Panc1 (cell line): ENCODE measurements around the gene SIGLEC8. TPM values are rescaled to one million over a fixed set of nuclear protein-coding genes. Genes with fewer than 3 reads are reported as not detected.

Experiments
- ATAC-seq: fragments of 200-7000 bp; cut with Tn5 transposase; 2 replicates; pipeline ENCODE4 v1.9.1; 2020; ENCODE audit warnings: mild to moderate bottlenecking, moderate library complexity
- BruUV-seq: library from RNA; stranded (reverse); fragments of 400-500 nt; replicated peaks from 2 replicates; lab custom pipeline; 2021; lab: Mats Ljungman, UMichigan
- CTCF ChIA-PET: fragments of 300-600 bp; sonication (Branson Sonifier 250); formaldehyde crosslinking; loops from one replicate; lab custom pipeline; 2022; ENCODE audit warnings: antibody characterized with exemption; lab: Charles Lee
- POLR2A ChIA-PET: fragments of 300-600 bp; sonication (Branson Sonifier 250); formaldehyde crosslinking; loops from one replicate; lab custom pipeline; 2022; ENCODE audit warnings: antibody characterized with exemption; lab: Charles Lee
- DNase-seq: peaks from one replicate; pipeline ENCODE4 v3.0.0-alpha.2; 2010; ENCODE audit warnings: low read depth, low spot score
- H3K27ac ChIP-seq: 2 replicates; pipeline ENCODE4 v1.5.1; 2011; ENCODE audit warnings: mild to moderate bottlenecking, low read length, inconsistent platforms
- H3K27me3 ChIP-seq: fragments of 200-500 bp; sonication (Bioruptor generic); 2 replicates; pipeline ENCODE4 v1.6.0; 2014; ENCODE audit warnings: low read length, inconsistent platforms; ENCODE audit not compliant: control insufficient read depth, insufficient read depth
- H3K36me3 ChIP-seq: fragments of 200-500 bp; sonication (Bioruptor generic); 2 replicates; pipeline ENCODE4 v1.5.1; 2014; ENCODE audit warnings: inconsistent platforms, mild to moderate bottlenecking, low read length, moderate library complexity; ENCODE audit not compliant: control insufficient read depth, insufficient read depth
- H3K4me1 ChIP-seq: 2 replicates; pipeline ENCODE4 v1.5.1; 2011; ENCODE audit warnings: inconsistent platforms, mild to moderate bottlenecking, low read length, moderate library complexity; ENCODE audit not compliant: control insufficient read depth, insufficient read depth
- H3K4me3 ChIP-seq, 2 experiments: 2 replicates each; pipeline ENCODE4 v1.5.1; 2011 to 2012; ENCODE audit warnings: low read depth in 2 of 2, low read length in 2 of 2, mild to moderate bottlenecking in 2 of 2, inconsistent platforms in 1 of 2, moderate library complexity in 1 of 2
- H3K9me3 ChIP-seq: fragments of 200-500 bp; sonication (Bioruptor generic); 2 replicates; pipeline ENCODE4 v1.5.1; 2014; ENCODE audit warnings: low read depth, mild to moderate bottlenecking, inconsistent platforms, low read length, moderate library complexity; ENCODE audit not compliant: control insufficient read depth, insufficient read depth
- POLR2AphosphoS5 ChIP-seq: IDR thresholded peaks from 2 replicates; pipeline ENCODE4 v1.6.1; 2012; ENCODE audit warnings: mild to moderate bottlenecking, low read depth, low read length, moderate library complexity
- SIN3A ChIP-seq: IDR thresholded peaks from 2 replicates; pipeline ENCODE4 v1.6.1; 2012; ENCODE audit warnings: low read depth, mild to moderate bottlenecking, low read length, moderate library complexity, borderline replicate concordance; ENCODE audit not compliant: insufficient read depth
- TCF7L2 ChIP-seq: IDR thresholded peaks from 2 replicates; pipeline ENCODE4 v1.6.1; 2011; ENCODE audit warnings: mild to moderate bottlenecking, low read depth, low read length, inconsistent platforms
- in situ Hi-C: cut with HindIII; loops from 2 replicates; pipeline ENCODE4 v1.10.0; 2016; ENCODE audit warnings: low sequenced_read_pairs, low pct_unique_long_range_greater_than_20kb
- intact Hi-C: fragments of 100-400 bp; cut with micrococcal nuclease; formaldehyde crosslinking; loops from one replicate; pipeline ENCODE4 v1.10.0; 2022; ENCODE audit not compliant: unreplicated experiment
- total RNA-seq: library from RNA; stranded (reverse); gene quantifications from one replicate; pipeline ENCODE4 v1.2.1, GENCODE V29; 2021; ENCODE audit not compliant: unreplicated experiment
- TF ChIP-seq, protein P1 (sequence below), 2 experiments: IDR thresholded peaks; 2 replicates each; pipeline ENCODE4 v1.6.1; 2011 to 2012; ENCODE audit warnings: low read depth in 2 of 2, control low read depth in 1 of 2, low read length in 1 of 2, mild to moderate bottlenecking in 1 of 2, moderate library complexity in 1 of 2; ENCODE audit not compliant: insufficient read depth in 1 of 2
- TF ChIP-seq, protein P2 (sequence below): fragments of 450-650 bp; IDR thresholded peaks from 2 replicates; pipeline ENCODE4 v1.5.1; 2017; ENCODE audit warnings: mild to moderate bottlenecking

Gene SIGLEC8
- total RNA-seq, 1 experiment from 2014 or later: not detected

DNA sequence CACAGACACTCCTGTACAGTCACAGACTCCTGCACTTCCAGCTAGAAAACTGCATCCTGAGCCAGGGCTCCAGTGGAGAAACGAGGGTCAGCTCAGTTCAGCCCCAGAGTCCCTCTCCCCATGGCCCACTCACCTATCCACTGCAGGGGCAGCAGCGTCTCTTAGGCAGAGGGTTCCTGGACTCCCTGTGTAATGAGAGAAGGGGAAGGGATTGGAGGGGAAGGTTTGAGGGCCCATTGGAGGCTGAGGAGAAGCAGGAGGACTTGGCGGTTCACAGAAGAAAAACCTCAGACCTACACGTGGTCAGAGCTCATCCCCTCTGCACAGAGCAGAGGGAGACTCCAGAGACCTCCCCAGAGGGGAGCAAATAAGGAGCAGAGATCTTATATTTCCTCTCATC is 10.9 kb upstream of the SIGLEC8 start:
- BruUV-seq: no TSS peak
- ATAC-seq (no peak), DNase-seq (no peak)
- H3K4me1 ChIP-seq: no peaks in the 10 kb centered on the region
- H3K36me3 ChIP-seq: no peaks in the 10 kb centered on the region
- POLR2A ChIA-PET: no interaction called here
- in situ Hi-C loops: no loop called here
- no peak overlapping the region for H3K4me3 ChIP-seq
- TF ChIP-seq POLR2AphosphoS5 (no peak), TCF7L2 (no peak), SIN3A (no peak)
- TF ChIP-seq, protein P1, sequence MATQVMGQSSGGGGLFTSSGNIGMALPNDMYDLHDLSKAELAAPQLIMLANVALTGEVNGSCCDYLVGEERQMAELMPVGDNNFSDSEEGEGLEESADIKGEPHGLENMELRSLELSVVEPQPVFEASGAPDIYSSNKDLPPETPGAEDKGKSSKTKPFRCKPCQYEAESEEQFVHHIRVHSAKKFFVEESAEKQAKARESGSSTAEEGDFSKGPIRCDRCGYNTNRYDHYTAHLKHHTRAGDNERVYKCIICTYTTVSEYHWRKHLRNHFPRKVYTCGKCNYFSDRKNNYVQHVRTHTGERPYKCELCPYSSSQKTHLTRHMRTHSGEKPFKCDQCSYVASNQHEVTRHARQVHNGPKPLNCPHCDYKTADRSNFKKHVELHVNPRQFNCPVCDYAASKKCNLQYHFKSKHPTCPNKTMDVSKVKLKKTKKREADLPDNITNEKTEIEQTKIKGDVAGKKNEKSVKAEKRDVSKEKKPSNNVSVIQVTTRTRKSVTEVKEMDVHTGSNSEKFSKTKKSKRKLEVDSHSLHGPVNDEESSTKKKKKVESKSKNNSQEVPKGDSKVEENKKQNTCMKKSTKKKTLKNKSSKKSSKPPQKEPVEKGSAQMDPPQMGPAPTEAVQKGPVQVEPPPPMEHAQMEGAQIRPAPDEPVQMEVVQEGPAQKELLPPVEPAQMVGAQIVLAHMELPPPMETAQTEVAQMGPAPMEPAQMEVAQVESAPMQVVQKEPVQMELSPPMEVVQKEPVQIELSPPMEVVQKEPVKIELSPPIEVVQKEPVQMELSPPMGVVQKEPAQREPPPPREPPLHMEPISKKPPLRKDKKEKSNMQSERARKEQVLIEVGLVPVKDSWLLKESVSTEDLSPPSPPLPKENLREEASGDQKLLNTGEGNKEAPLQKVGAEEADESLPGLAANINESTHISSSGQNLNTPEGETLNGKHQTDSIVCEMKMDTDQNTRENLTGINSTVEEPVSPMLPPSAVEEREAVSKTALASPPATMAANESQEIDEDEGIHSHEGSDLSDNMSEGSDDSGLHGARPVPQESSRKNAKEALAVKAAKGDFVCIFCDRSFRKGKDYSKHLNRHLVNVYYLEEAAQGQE (IDR thresholded peaks at IDR 0.05; ENCODE audit: insufficient read depth in 1 of 2, low read depth in 2 of 2, low read length in 1 of 2): no peak
- intact Hi-C loops: no loop called here
- CTCF ChIA-PET: no interaction called here
- peaks cover 5% of the 10 kb centered on the region; the same call in 1 of the 2 replicates for H3K27me3 ChIP-seq
- H3K27ac ChIP-seq: no peak overlapping the region
- no peaks in the 10 kb centered on the region for H3K9me3 ChIP-seq

DNA sequence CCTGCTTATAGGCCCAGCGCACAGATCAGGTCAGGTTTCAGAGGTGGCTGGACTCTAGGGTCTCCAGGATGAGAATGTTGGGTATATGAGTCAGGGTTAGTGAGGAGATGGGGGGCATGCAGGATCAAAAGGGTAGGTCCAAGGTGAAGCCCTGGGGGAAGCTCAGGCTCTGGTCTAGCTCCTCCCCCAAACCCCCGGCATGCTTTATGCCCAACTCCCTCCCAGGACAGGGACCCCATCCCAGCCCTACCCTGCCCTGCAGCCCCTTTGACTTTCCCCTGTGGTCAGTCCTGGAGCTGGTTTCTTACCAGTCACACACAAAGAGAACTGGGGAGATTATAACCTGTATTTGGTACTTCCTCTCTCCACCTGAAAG is 10.3 kb upstream of the SIGLEC8 start:
- ChIA-PET CTCF (no interaction called here), POLR2A (no interaction called here)
- H3K9me3 ChIP-seq: no peaks in the 10 kb centered on the region
- no peaks in the 10 kb centered on the region for H3K36me3 ChIP-seq
- intact Hi-C loops: no loop called here
- no TSS peak for BruUV-seq
- H3K4me3 ChIP-seq: no peak overlapping the region
- H3K27me3 ChIP-seq: peaks cover 5% of the 10 kb centered on the region; the same call in 1 of the 2 replicates
- H3K4me1 ChIP-seq: no peaks in the 10 kb centered on the region
- DNase-seq: no peak
- no peak for ATAC-seq
- H3K27ac ChIP-seq: no peak overlapping the region
- in situ Hi-C loops: no loop called here
- TF ChIP-seq, protein P1 (IDR thresholded peaks at IDR 0.05; ENCODE audit: insufficient read depth in 1 of 2, low read depth in 2 of 2, low read length in 1 of 2): no peak
- no peak for TF ChIP-seq SIN3A
- no peak for TF ChIP-seq POLR2AphosphoS5
- TF ChIP-seq, protein P2, sequence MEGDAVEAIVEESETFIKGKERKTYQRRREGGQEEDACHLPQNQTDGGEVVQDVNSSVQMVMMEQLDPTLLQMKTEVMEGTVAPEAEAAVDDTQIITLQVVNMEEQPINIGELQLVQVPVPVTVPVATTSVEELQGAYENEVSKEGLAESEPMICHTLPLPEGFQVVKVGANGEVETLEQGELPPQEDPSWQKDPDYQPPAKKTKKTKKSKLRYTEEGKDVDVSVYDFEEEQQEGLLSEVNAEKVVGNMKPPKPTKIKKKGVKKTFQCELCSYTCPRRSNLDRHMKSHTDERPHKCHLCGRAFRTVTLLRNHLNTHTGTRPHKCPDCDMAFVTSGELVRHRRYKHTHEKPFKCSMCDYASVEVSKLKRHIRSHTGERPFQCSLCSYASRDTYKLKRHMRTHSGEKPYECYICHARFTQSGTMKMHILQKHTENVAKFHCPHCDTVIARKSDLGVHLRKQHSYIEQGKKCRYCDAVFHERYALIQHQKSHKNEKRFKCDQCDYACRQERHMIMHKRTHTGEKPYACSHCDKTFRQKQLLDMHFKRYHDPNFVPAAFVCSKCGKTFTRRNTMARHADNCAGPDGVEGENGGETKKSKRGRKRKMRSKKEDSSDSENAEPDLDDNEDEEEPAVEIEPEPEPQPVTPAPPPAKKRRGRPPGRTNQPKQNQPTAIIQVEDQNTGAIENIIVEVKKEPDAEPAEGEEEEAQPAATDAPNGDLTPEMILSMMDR: no peak
- no peak for TF ChIP-seq TCF7L2
